Mesodermal cell (in vitro differentiated cells): ENCODE measurements around the gene ALDH1A1.

ENCODE experiments used
- H3K27ac ChIP-seq: 2 replicates; pipeline ENCODE4 v1.7.0; 2013; ENCODE audit warnings: mild to moderate bottlenecking, low read depth, low read length, moderate library complexity; ENCODE audit not compliant: severe bottlenecking
- H3K36me3 ChIP-seq: 2 replicates; pipeline ENCODE4 v1.7.1; 2013; ENCODE audit warnings: mild to moderate bottlenecking, low read length, moderate library complexity; ENCODE audit not compliant: control insufficient read depth, insufficient read depth
- H3K4me1 ChIP-seq: one replicate; pipeline ENCODE4 v1.7.1; 2013; ENCODE audit warnings: mild to moderate bottlenecking, low read length; ENCODE audit not compliant: insufficient read depth, control insufficient read depth, poor library complexity, severe bottlenecking
- H3K4me3 ChIP-seq: 2 replicates; pipeline ENCODE4 v1.7.0; 2013; ENCODE audit warnings: low read length, control low read depth, mild to moderate bottlenecking; ENCODE audit not compliant: insufficient read depth, poor library complexity, severe bottlenecking; ENCODE audit errors: extremely low read depth
- H3K9me3 ChIP-seq: 2 replicates; pipeline ENCODE4 v1.7.1; 2013; ENCODE audit warnings: mild to moderate bottlenecking, low read length, moderate library complexity; ENCODE audit not compliant: control insufficient read depth
- WGBS, 2 experiments: methylation state at CpG; one replicate each; pipeline ENCODE4 v1.1.5; 2013; ENCODE audit warnings: missing lambda C conversion rate in 2 of 2; ENCODE audit not compliant: insufficient coverage in 2 of 2; 5-methylcytosine and 5-hydroxymethylcytosine counted together

The ALDH1A1 gene

DNA sequence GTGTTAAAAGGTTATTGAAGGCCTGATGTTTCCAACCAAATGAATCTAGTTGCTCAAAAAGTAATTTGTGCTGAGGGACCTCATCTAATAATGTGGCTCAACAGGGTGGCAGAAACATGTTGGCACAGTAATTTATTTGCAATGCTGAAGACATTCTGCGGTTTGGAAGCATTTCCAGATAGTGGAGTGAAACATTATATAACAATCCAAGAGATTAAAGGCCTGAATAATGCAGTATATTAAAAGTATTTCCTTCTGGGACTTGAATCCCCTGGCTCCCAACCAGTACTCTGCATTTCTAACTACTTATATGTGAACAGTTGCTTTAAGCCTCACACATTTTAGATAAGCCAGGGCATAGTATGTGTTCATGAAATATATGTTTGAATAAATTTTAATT lies 25.9 kb upstream of the ALDH1A1 start:
- Histone ChIP-seq H3K4me1 (no peaks in the 10 kb centered on the region), H3K4me3 (no peak overlapping the region), H3K36me3 (no peaks in the 10 kb centered on the region), H3K9me3 (no peaks in the 10 kb centered on the region), H3K27ac (no peak overlapping the region)
- WGBS, 2 experiments: no CpG with 5 or more reads among the region's 1 CpG

DNA sequence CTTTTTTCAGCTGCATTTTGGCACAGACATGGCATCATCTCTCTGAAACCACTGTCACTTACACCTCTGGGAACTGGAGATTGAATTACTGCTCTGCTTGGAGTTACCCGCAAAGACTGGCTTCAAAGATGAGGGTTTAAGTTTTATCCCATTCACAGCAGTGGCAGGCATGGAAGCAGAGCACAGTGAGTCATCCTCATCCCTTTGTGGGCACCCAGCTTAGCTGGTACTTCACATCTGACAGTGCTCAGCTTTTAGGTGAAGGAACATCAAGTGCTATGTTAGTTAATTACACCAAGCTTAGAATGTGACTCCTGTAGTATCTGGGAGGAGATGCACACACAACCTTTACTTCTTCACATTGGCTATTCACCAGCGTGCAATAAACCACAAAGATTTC lies 24.8 kb upstream of the ALDH1A1 start:
- H3K4me1 ChIP-seq: no peaks in the 10 kb centered on the region
- H3K27ac ChIP-seq: no peak overlapping the region
- no peak overlapping the region for H3K4me3 ChIP-seq
- H3K36me3 ChIP-seq: no peaks in the 10 kb centered on the region
- 90 to 100% methylated on average over 1 of the region's 2 CpGs for WGBS, 2 experiments
- no peaks in the 10 kb centered on the region for H3K9me3 ChIP-seq

DNA sequence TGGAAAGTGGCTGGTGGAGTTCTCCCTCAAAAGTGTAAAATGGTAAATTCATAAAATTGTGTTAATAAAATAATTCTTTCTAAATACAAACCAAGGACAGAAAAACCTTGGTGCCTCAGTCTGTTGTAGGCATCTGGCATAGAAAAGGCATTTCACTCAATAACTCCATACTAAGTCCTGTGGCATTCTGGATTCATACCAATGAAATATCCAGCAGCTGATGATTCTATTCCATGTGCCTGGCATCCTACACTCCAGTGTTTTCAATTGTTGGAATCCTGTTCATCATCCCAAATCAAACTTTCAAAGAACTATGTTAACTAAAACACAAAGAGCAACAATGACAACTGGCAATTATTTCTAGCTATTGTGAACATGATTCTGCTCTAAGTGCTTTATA lies 21.6 kb upstream of the ALDH1A1 start:
- Histone ChIP-seq H3K9me3 (no peaks in the 10 kb centered on the region), H3K27ac (no peak overlapping the region), H3K4me3 (no peak overlapping the region), H3K36me3 (no peaks in the 10 kb centered on the region), H3K4me1 (no peaks in the 10 kb centered on the region)

DNA sequence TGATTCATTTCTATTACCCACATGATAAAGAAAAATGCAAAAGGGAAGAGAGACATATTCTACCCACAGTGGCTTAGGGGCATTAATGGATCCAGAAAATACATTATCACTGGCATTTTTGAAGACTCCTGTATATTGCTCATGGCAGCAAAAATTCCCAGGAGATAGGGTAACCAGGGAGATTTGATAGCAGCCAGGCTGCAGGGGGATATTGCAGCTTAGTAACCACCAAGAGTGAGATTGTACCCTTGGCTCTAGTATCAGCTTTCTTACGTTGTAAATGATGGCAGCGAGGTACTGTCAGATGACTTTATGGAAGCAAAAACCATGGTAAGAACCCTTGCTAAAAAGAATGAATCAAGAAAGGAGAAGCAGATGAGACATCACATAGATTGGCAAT lies 19.8 kb upstream of the ALDH1A1 start:
- Histone ChIP-seq H3K27ac (no peak overlapping the region), H3K4me1 (no peaks in the 10 kb centered on the region), H3K4me3 (no peak overlapping the region), H3K9me3 (no peaks in the 10 kb centered on the region), H3K36me3 (no peaks in the 10 kb centered on the region)
- WGBS, 2 experiments: 82 to 88% methylated on average over 2 of the region's 2 CpGs

DNA sequence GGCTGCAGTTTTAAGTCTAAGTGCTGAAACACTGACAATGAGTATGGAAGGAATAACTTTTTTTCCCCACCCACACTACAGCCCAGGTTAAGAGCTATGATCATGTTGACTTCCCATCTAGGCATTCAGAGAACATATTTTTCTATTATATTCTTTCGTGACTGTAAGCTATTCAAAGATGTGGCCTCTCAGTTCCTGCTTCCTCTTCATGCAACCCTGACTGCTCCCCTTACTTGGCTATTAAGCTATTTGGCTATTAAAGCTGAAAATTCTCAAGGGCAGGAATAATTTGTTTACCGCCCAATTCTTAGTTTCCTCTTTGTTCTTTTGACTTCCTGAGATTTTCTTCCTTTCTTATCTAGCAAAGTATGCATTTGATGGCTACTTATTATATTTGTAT lies 18.6 kb upstream of the ALDH1A1 start:
- Histone ChIP-seq H3K4me1 (no peaks in the 10 kb centered on the region), H3K9me3 (no peaks in the 10 kb centered on the region), H3K27ac (no peak overlapping the region), H3K4me3 (no peak overlapping the region), H3K36me3 (no peaks in the 10 kb centered on the region)
- WGBS, 2 experiments: 100% methylated on average over 1 of the region's 2 CpGs; no CpG with 5 or more reads in 1 of the 2 experiments

DNA sequence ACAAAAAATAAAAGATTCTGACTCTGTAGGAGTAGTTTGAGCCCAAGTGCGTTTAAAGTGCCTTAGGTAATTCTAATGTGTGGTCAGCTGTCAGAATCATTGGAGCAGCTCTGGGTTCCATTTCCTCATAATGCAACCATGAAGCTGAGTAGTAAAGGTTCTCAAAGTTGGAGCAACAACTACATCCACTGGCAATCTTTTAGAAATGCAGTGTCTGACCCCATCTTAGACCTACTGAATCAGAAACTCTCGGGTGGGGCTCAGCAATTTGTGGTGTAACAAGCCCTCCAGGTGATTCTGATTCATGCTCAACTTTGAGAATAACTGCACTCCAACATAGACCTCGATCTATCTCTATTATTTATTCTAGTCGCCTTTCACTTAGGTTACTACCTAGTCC lies 7.6 kb upstream of the ALDH1A1 start:
- 84 to 92% methylated on average over 4 of the region's 4 CpGs for WGBS, 2 experiments
- no peaks in the 10 kb centered on the region for H3K9me3 ChIP-seq
- H3K27ac ChIP-seq: no peak overlapping the region
- no peaks in the 10 kb centered on the region for H3K4me1 ChIP-seq
- no peaks in the 10 kb centered on the region for H3K36me3 ChIP-seq
- no peak overlapping the region for H3K4me3 ChIP-seq

DNA sequence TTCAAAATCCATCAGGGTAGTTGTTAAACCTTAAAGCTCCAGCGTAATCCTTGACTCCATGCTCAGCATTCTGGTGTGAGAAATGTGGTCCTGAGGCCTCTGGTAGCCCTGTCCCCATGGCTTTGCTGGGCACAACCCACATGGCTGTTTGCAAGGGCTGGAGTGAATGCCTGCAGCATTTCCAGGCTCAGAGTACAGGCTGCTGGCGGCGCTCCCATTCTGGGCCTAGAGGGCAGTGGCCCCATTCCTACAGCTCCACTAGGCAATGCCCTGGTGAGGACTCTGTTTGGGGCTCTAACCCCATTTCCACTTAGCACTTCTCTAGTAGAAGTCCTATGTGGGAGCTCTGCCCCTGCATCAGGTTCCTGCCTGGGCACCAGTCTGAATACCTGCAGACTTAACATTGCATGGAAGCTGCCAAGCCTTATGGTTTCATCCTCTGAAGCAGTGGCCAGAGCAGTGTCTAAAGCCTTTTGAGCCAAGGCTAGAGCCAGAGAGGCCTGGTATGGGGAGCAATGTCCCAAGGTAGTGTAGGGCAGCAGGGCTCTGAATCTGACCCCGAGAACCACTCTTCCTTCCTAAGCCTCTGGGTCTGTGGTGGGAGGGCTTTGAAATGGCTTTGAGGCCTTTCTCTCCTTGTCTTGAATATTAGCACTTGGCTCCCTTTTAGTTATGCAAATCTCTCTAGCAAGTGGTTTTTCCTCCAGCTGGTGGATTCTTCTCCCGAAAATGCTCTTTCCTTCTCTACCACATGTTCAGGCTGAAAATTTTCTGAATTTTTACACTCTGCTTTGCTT lies 5.8 kb upstream of the ALDH1A1 start:
- Histone ChIP-seq H3K27ac (no peak overlapping the region), H3K4me1 (no peaks in the 10 kb centered on the region), H3K9me3 (no peaks in the 10 kb centered on the region), H3K4me3 (no peak overlapping the region), H3K36me3 (no peaks in the 10 kb centered on the region)
- WGBS, 2 experiments: 20 to 84% methylated on average over 1 to 5 of the region's 5 CpGs

DNA sequence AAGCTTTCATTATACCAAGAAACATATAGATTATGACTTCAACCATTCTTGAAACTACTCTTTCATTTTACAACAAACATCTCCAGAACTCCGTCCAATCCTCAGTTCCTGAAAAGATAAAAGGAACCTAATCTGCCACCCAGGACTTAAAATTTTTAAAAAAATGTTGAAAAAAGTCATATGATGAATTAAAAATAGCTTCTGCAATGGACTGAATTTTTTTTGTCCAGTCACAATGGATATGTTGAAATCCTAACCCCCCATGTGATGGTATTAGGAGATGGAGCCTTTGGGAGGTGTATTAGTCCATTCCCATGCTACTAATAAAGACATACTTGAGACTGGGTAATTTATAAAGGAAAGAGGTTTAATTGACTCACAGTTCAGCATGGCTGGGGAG lies 2.7 kb upstream of the ALDH1A1 start:
- H3K27ac ChIP-seq: no peak overlapping the region
- 100% methylated on average over 1 of the region's 1 CpG; no CpG with 5 or more reads in 1 of the 2 experiments for WGBS, 2 experiments
- no peaks in the 10 kb centered on the region for H3K4me1 ChIP-seq
- H3K36me3 ChIP-seq: no peaks in the 10 kb centered on the region
- H3K9me3 ChIP-seq: no peaks in the 10 kb centered on the region
- H3K4me3 ChIP-seq: no peak overlapping the region

DNA sequence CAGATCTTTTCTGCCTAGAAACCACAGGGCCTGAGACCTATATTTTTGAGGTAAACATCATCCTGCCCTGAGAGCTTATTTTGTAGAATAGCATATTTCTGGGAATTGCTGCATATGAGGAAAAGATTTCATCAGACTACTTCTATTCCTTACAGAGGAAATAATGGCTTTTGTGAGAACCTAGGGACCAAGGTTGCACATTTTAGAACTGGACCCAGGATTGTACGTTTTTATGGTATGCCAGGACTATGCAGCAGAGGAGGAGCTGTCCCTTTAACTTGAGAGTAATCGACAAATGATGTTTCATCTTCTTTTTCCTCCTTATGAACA lies 2.2 kb upstream of the ALDH1A1 start:
- WGBS, 2 experiments: no CpG with 5 or more reads among the region's 2 CpGs
- H3K27ac ChIP-seq: no peak overlapping the region
- no peaks in the 10 kb centered on the region for H3K4me1 ChIP-seq
- H3K9me3 ChIP-seq: no peaks in the 10 kb centered on the region
- H3K36me3 ChIP-seq: no peaks in the 10 kb centered on the region
- no peak overlapping the region for H3K4me3 ChIP-seq

DNA sequence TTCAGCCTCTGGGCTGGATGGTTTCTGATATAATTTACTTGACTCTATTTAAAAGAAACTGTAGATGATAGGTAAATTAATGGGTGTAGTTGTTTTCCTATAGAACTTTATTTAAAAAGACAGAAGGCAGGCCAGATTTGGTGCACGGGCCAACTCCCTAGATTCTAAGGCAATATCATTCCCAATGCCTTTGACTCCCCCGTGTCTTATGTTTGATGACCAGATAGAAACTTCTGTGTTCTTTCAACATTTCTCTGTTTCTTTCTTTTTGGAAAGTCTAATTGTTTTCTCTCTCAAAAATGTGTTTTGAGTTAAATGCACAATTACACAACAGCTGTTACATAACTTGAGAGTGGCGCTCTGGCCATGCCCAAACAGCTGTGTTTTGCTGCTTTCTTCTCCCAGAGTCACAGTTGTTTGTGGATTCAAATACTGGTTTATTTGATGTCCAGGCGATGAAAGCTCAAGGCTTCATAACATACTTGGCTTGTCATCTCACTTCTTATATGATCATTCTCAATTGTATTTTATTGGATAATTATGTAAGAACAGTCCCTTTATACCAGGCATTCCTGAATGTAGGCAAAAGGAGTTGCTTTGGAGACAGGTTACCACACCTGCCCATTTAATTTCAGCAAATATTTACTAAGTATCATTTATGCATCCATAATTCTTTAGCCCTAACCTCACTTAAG lies 1.7 kb upstream of the ALDH1A1 start:
- Histone ChIP-seq H3K4me1 (no peaks in the 10 kb centered on the region), H3K27ac (no peak overlapping the region), H3K9me3 (no peaks in the 10 kb centered on the region), H3K36me3 (no peaks in the 10 kb centered on the region), H3K4me3 (no peak overlapping the region)
- WGBS, 2 experiments: 80 to 94% methylated on average over 1 to 3 of the region's 4 CpGs

DNA sequence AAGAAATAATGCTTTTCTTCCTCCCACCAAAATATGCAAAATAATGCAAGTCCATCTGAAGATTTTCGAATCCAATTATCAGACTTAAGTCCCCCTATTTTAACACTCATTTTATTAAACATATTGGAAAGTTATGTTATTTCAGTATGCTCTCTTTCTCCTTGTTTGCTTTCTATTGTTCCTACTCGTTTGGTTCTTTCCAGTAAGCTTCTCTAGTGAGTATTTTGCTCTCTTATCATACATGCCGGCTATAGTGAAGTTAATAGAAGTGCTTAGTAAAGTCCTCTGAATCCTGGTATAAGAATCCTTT lies 517 bp downstream of the ALDH1A1 start:
- H3K4me1 ChIP-seq: no peaks in the 10 kb centered on the region
- no peaks in the 10 kb centered on the region for H3K36me3 ChIP-seq
- WGBS, 2 experiments: no CpG with 5 or more reads among the region's 3 CpGs
- H3K9me3 ChIP-seq: no peaks in the 10 kb centered on the region
- H3K4me3 ChIP-seq: no peak overlapping the region
- no peak overlapping the region for H3K27ac ChIP-seq
